ENCODE measurements around the gene TOX4.

DNA sequence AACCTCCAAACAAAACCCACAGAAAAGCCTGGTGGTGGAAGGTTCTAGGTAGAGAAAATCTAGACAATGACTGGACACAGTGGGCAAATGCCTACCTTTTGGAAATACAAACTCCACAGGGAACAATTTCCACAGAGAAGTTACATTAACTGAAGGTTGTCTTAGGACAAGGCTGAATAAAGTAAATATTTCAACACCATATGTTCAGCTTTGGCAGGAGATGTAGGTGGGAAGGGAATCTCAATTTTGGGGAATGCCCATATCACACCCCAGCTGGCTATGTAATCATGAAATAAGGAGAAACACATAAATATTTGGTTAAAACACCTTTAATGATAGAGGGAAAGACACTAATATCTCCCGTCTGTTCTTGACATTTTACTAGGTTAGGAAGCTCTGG is 43.8 kb downstream of the TOX4 start:
- TF ChIP-seq SPI1 (IDR thresholded peaks at IDR 0.05; ENCODE audit: low read depth, low read length) (no peak), POLR2A (IDR thresholded peaks at IDR 0.05; ENCODE audit: low read depth, low read length) (no peak), POLR2AphosphoS5 (IDR thresholded peaks at IDR 0.05; ENCODE audit: low read depth, low read length) (no peak), TAF1 (IDR thresholded peaks at IDR 0.05; ENCODE audit: low read depth, low read length) (no peak), PAX5 (IDR thresholded peaks at IDR 0.05; ENCODE audit: insufficient read depth, low read length, severe bottlenecking) (no peak), POU2F2 (IDR thresholded peaks at IDR 0.05; ENCODE audit: low read depth, low read length) (no peak)
